22Rv1 (cell line): Measurements from ENCODE around the gene DOCK8.

Source experiments
- H3K27ac ChIP-seq: fragments of 450-650 bp; 2 replicates; pipeline ENCODE4 v1.5.1; 2017
- CTCF ChIP-seq: fragments of 450-650 bp; IDR thresholded peaks from 2 replicates; pipeline ENCODE4 v1.5.1; 2017; ENCODE audit warnings: mild to moderate bottlenecking
- ZFX ChIP-seq: fragments of 450-650 bp; IDR thresholded peaks from 2 replicates; pipeline ENCODE4 v1.6.1; 2017; ENCODE audit warnings: antibody characterized with exemption, borderline replicate concordance

The DOCK8 gene

GRCh38 chr9:304519-305185 is 90.0 kb downstream of the DOCK8 start:
- TF ChIP-seq CTCF (no peak), ZFX (no peak)
- peak overlapping the region; percentile 95 for H3K27ac ChIP-seq

- TF ChIP-seq ZFX, result no peak
- 0 out of 2 replicates have a peak, but pooled peaks have one; percentile 4 for TF ChIP-seq CTCF
- H3K27ac ChIP-seq, result peak overlapping the region; percentile 95; the same call in 1 of the 2 replicates
These were observed 92.2 kb downstream of the DOCK8 start for GRCh38 chr9:306907-307306.

GRCh38 chr9:311841-312240 is 97.2 kb downstream of the DOCK8 start:
- peak overlapping the region; percentile 58 for H3K27ac ChIP-seq
- TF ChIP-seq ZFX (no peak), CTCF (no peak)

GRCh38 chr9:312596-313320 is 98.1 kb downstream of the DOCK8 start:
- peak overlapping the region; percentile 58 for H3K27ac ChIP-seq
- TF ChIP-seq CTCF, result no peak
- TF ChIP-seq ZFX, result no peak

- no peak for TF ChIP-seq ZFX
- TF ChIP-seq CTCF, result no peak
- no peak overlapping the region for H3K27ac ChIP-seq
These were observed 101.8 kb downstream of the DOCK8 start for GRCh38 chr9:316382-316965.

- no peak overlapping the region for H3K27ac ChIP-seq
- no peak for TF ChIP-seq ZFX
- TF ChIP-seq CTCF, result no peak
These were observed 104.0 kb downstream of the DOCK8 start for GRCh38 chr9:318646-319045.

GRCh38 chr9:324971-325370 is 110.3 kb downstream of the DOCK8 start:
- TF ChIP-seq ZFX, result no peak
- no peak for TF ChIP-seq CTCF
- no peak overlapping the region for H3K27ac ChIP-seq
